Mesendoderm (in vitro differentiated cells): ENCODE measurements around the gene DBNDD1.

Source experiments
- DNase-seq: peaks from one replicate; pipeline ENCODE4 v3.0.0; 2013
- H2AK5ac ChIP-seq: 2 replicates; pipeline ENCODE4 v1.6.1; 2013; ENCODE audit warnings: low read length, inconsistent platforms
- H2BK120ac ChIP-seq: 2 replicates; pipeline ENCODE4 v1.6.1; 2013; ENCODE audit warnings: low read depth, mild to moderate bottlenecking, low read length, moderate library complexity, mixed read lengths
- H2BK15ac ChIP-seq: replicated peaks from 2 replicates; pipeline ENCODE4 v1.6.1; 2013; ENCODE audit warnings: low read depth, mild to moderate bottlenecking, moderate library complexity
- H2BK5ac ChIP-seq: 2 replicates; pipeline ENCODE4 v1.6.1; 2013; ENCODE audit warnings: low read length, inconsistent platforms
- H3K18ac ChIP-seq: 2 replicates; pipeline ENCODE4 v1.6.1; 2013; ENCODE audit warnings: mild to moderate bottlenecking, low read length, mixed read lengths
- H3K23ac ChIP-seq: one replicate; pipeline ENCODE4 v1.6.1; 2013; ENCODE audit warnings: low read length
- H3K27ac ChIP-seq: 2 replicates; pipeline ENCODE4 v1.5.1; 2013; ENCODE audit warnings: low read depth, mild to moderate bottlenecking, inconsistent platforms, low read length, moderate library complexity
- H3K27me3 ChIP-seq: 2 replicates; pipeline ENCODE4 v1.6.1; 2013; ENCODE audit warnings: low read length, control low read depth, mild to moderate bottlenecking, inconsistent platforms; ENCODE audit not compliant: insufficient read depth, poor library complexity
- H3K36me3 ChIP-seq: 2 replicates; pipeline ENCODE4 v1.6.1; 2013; ENCODE audit warnings: low read length, inconsistent platforms; ENCODE audit not compliant: control insufficient read depth, insufficient read depth
- H3K4ac ChIP-seq: one replicate; pipeline ENCODE4 v1.6.1; 2013; ENCODE audit warnings: low read depth, mild to moderate bottlenecking, low read length, moderate library complexity
- H3K4me1 ChIP-seq: 2 replicates; pipeline ENCODE4 v1.6.1; 2013; ENCODE audit warnings: low read depth, low read length, inconsistent platforms; ENCODE audit not compliant: control insufficient read depth
- H3K4me2 ChIP-seq: 2 replicates; pipeline ENCODE4 v1.6.1; 2013; ENCODE audit warnings: low read length
- H3K4me3 ChIP-seq: 2 replicates; pipeline ENCODE4 v1.5.1; 2013; ENCODE audit warnings: mild to moderate bottlenecking, low read length
- H3K56ac ChIP-seq: one replicate; pipeline ENCODE4 v1.6.1; 2013; ENCODE audit warnings: low read length
- H3K79me1 ChIP-seq: 2 replicates; pipeline ENCODE4 v1.6.1; 2013; ENCODE audit warnings: low read length, inconsistent platforms
- H3K79me2 ChIP-seq: 2 replicates; pipeline ENCODE4 v1.6.1; 2013; ENCODE audit warnings: mild to moderate bottlenecking, low read length; ENCODE audit not compliant: control insufficient read depth, insufficient read depth
- H3K9ac ChIP-seq: 2 replicates; pipeline ENCODE4 v1.6.1; 2013; ENCODE audit warnings: low read length, inconsistent platforms
- H4K5ac ChIP-seq: one replicate; pipeline ENCODE4 v1.6.1; 2013; ENCODE audit warnings: low read length
- H4K8ac ChIP-seq: one replicate; pipeline ENCODE4 v1.6.1; 2013; ENCODE audit warnings: low read depth, mild to moderate bottlenecking, control low read depth, low read length, moderate library complexity
- WGBS: extraction: QIAGEN DNeasy Blood & Tissue Kit; methylation state at CpG from one replicate; pipeline ENCODE4 v1.1.7; 2013; ENCODE audit warnings: low lambda C conversion rate, missing lambda C conversion rate; ENCODE audit not compliant: insufficient coverage; ENCODE audit errors: extremely low coverage; 5-methylcytosine and 5-hydroxymethylcytosine counted together

DBNDD1 gene

DNA sequence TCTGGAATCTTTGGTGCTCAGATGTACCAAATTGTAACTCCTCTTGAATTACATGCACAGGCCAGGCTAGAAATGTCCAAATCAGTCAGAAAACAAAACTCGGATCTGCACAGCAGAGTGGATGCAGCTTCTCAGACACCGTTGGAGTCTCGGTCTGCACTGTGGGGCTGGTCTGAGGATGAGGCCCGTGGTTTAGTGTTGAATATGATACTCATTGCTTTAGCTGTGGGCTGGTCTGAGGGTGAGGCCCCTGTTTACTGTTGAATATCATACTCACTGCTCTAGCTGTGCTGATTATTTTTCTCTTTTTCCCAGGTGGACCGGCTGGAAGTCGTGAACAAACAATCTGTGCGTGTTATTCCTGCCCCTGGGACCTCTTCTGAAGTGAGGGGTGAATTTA, 35.0 kb downstream of the DBNDD1 start:
- no peak overlapping the region for H4K5ac ChIP-seq
- no peak overlapping the region for H2BK15ac ChIP-seq
- no peak overlapping the region for H3K4me3 ChIP-seq
- no peak for DNase-seq
- no peaks in the 10 kb centered on the region for H3K79me1 ChIP-seq
- H3K27ac ChIP-seq: no peak overlapping the region
- no peak overlapping the region for H3K23ac ChIP-seq
- no peak overlapping the region for H4K8ac ChIP-seq
- no peak overlapping the region for H3K18ac ChIP-seq
- no peaks in the 10 kb centered on the region for H3K4me1 ChIP-seq
- H2AK5ac ChIP-seq: no peak overlapping the region
- no peak overlapping the region for H2BK120ac ChIP-seq
- H3K36me3 ChIP-seq: peaks cover 20% of the 10 kb centered on the region
- no peak overlapping the region for H3K4ac ChIP-seq
- H3K9ac ChIP-seq: no peak overlapping the region
- H3K79me2 ChIP-seq: no peaks in the 10 kb centered on the region
- no peaks in the 10 kb centered on the region for H3K27me3 ChIP-seq
- H3K56ac ChIP-seq: no peak overlapping the region
- no CpG with 5 or more reads among the region's 7 CpGs for whole genome bisulfite sequencing
- no peak overlapping the region for H2BK5ac ChIP-seq
- H3K4me2 ChIP-seq: no peak overlapping the region

GRCh38 chr16:89983536-89983935, 35.7 kb downstream of the DBNDD1 start:
- Histone ChIP-seq H4K8ac (no peak overlapping the region), H4K5ac (no peak overlapping the region), H3K4me2 (no peak overlapping the region), H3K4me3 (no peak overlapping the region), H3K4ac (no peak overlapping the region), H3K23ac (no peak overlapping the region), H2BK120ac (no peak overlapping the region), H3K4me1 (no peaks in the 10 kb centered on the region), H3K56ac (no peak overlapping the region), H2BK5ac (no peak overlapping the region), H3K36me3 (peaks cover 20% of the 10 kb centered on the region), H3K9ac (no peak overlapping the region), H3K79me2 (no peaks in the 10 kb centered on the region), H2BK15ac (no peak overlapping the region), H3K18ac (no peak overlapping the region), H3K27me3 (no peaks in the 10 kb centered on the region), H3K79me1 (no peaks in the 10 kb centered on the region), H3K27ac (no peak overlapping the region), H2AK5ac (no peak overlapping the region)
- DNase-seq: no peak
- no CpG with 5 or more reads among the region's 15 CpGs for WGBS

DNA sequence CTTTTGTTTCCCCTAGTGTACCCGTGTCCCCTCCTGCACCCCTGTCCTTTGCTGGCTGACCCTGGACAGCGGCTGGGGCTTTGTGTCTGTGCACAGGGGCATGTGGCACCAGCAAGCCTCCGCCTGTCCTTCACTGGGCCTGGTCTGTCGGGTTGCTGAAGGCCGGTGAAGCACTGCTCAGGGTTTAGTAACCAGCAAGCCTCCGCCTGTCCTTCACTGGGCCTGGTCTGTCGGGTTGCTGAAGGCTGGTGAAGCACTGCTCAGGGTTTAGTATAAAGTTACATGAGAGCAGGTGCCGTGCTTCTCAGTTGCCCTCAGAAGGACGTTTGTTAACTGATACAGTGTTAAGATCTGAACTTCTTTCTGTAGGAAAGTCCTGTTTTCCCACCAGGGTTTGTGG, 36.9 kb downstream of the DBNDD1 start:
- WGBS: no CpG with 5 or more reads among the region's 9 CpGs

DNA sequence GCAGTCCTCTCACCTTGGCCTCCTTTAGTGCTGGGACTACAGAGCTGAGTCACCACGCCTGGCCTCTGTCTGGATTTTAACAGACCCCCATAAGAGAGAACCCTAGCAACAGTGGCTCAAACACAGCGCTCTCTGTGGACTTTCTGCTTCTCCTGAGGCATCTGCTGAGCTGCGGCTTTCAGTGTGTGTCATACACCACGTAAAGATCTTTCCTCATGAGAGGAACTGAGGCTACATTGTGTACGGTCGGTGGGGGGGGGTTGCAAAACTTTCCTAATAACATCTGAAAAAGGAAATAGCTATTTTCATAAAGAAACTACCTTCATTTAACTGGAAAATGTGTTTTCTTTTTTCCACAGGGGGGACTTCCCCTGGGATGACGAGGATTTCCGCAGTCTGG, 37.8 kb downstream of the DBNDD1 start:
- Histone ChIP-seq H3K4me2 (no peak overlapping the region), H4K5ac (no peak overlapping the region), H3K79me1 (peaks cover 2% of the 10 kb centered on the region), H3K27ac (no peak overlapping the region), H3K56ac (no peak overlapping the region), H2BK120ac (no peak overlapping the region), H3K9ac (no peak overlapping the region), H3K36me3 (peaks cover 18% of the 10 kb centered on the region), H3K4ac (no peak overlapping the region), H3K23ac (no peak overlapping the region), H3K4me1 (no peaks in the 10 kb centered on the region), H4K8ac (no peak overlapping the region), H3K27me3 (no peaks in the 10 kb centered on the region), H2BK15ac (no peak overlapping the region), H3K18ac (no peak overlapping the region), H3K4me3 (no peak overlapping the region), H2AK5ac (no peak overlapping the region), H3K79me2 (peaks cover 1% of the 10 kb centered on the region), H2BK5ac (no peak overlapping the region)
- no peak for DNase-seq
- no CpG with 5 or more reads among the region's 8 CpGs for WGBS

More for the DNA sequence above, 36.9 kb downstream of the DBNDD1 start:
- H2BK15ac ChIP-seq: no peak overlapping the region
- no peak overlapping the region for H3K56ac ChIP-seq
- no peak overlapping the region for H3K4ac ChIP-seq
- H3K23ac ChIP-seq: no peak overlapping the region
- no peak overlapping the region for H4K8ac ChIP-seq
- H3K27ac ChIP-seq: no peak overlapping the region
- DNase-seq: no peak
- H3K36me3 ChIP-seq: peaks cover 20% of the 10 kb centered on the region
- no peaks in the 10 kb centered on the region for H3K79me2 ChIP-seq
- H3K27me3 ChIP-seq: no peaks in the 10 kb centered on the region
- H2AK5ac ChIP-seq: no peak overlapping the region
- H3K9ac ChIP-seq: no peak overlapping the region
- no peak overlapping the region for H3K4me3 ChIP-seq
- peaks cover 2% of the 10 kb centered on the region for H3K79me1 ChIP-seq
- no peak overlapping the region for H3K18ac ChIP-seq
- no peak overlapping the region for H2BK120ac ChIP-seq
- H3K4me1 ChIP-seq: no peaks in the 10 kb centered on the region
- no peak overlapping the region for H4K5ac ChIP-seq
- no peak overlapping the region for H3K4me2 ChIP-seq
- no peak overlapping the region for H2BK5ac ChIP-seq

DNA sequence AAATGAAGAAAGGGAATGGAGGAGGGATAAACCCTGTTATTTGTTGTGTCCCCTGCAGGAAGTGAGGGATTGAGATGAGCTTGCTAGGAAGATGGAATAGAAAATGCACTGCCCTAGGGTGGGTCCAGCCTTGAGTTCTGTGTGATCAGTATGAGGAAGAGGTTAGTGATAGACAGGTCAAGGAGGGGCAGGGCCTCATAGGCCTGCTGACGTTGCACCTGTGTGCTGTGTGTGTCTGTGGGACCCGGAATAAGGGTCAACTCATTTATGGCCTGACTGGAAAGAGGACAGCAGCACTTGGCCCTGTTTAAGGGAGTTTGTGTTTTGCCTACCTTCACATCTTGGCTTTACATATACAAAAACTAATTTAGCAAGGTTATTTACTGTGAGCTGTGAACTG, 44.4 kb downstream of the DBNDD1 start:
- Histone ChIP-seq H4K5ac (no peak overlapping the region), H3K79me1 (peaks cover 28% of the 10 kb centered on the region), H2BK5ac (no peak overlapping the region), H4K8ac (no peak overlapping the region), H3K36me3 (peaks cover 3% of the 10 kb centered on the region), H3K18ac (no peak overlapping the region), H3K4me2 (no peak overlapping the region), H3K4me1 (peaks cover 7% of the 10 kb centered on the region), H3K23ac (no peak overlapping the region), H3K56ac (no peak overlapping the region), H3K9ac (no peak overlapping the region), H3K27me3 (no peaks in the 10 kb centered on the region), H2AK5ac (no peak overlapping the region), H3K79me2 (peaks cover 27% of the 10 kb centered on the region), H3K4ac (no peak overlapping the region), H3K27ac (no peak overlapping the region), H2BK120ac (no peak overlapping the region), H3K4me3 (no peak overlapping the region), H2BK15ac (no peak overlapping the region)
- DNase-seq: no peak
- WGBS: no CpG with 5 or more reads among the region's 2 CpGs

DNA sequence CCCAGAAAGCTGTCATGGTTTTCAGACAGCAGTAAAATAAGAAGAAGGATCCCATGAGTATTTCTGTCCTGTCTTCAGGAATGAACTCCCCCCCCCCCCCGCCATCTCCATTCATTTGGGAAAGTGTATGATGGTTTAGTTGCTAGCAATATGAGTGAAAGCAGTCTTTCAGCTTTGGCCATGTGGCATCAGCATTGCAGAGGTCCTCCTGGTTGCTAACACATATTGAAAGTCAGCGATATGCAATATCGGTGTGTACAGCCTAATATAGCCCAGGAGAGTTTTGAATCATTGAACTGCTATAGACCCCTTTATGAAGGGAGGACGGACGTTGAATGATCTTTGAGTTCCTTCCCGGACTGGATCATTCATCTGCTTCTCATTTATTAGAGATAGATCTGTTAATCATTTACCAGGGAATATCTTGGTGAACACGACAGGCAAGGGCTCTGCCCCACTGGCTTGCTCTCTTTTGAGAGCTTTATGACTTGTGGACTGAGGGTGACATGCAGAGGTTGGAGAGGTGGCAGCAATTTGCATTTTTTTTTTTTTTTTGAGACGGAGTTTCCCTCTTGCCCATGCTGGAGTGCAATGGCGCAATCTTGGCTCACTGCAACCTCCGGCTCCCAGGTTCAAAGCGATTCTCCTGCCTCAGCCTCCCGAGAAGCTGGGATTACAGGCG, 45.5 kb downstream of the DBNDD1 start:
- H3K4ac ChIP-seq: no peak overlapping the region
- no peak overlapping the region for H4K5ac ChIP-seq
- no peak for DNase-seq
- H3K79me2 ChIP-seq: peaks cover 27% of the 10 kb centered on the region
- H3K4me1 ChIP-seq: peaks cover 7% of the 10 kb centered on the region
- no peak overlapping the region for H2BK120ac ChIP-seq
- no peaks in the 10 kb centered on the region for H3K27me3 ChIP-seq
- H3K27ac ChIP-seq: no peak overlapping the region
- no peak overlapping the region for H2BK15ac ChIP-seq
- H3K4me2 ChIP-seq: no peak overlapping the region
- peak overlapping the region; percentile 77 for H3K9ac ChIP-seq
- WGBS: no CpG with 5 or more reads among the region's 13 CpGs
- no peak overlapping the region for H3K23ac ChIP-seq
- peaks cover 2% of the 10 kb centered on the region for H3K36me3 ChIP-seq
- H3K4me3 ChIP-seq: no peak overlapping the region
- H3K79me1 ChIP-seq: peaks cover 28% of the 10 kb centered on the region
- no peak overlapping the region for H3K18ac ChIP-seq
- no peak overlapping the region for H2AK5ac ChIP-seq
- no peak overlapping the region for H2BK5ac ChIP-seq
- H4K8ac ChIP-seq: no peak overlapping the region
- peak overlapping the region; percentile 100 for H3K56ac ChIP-seq
